NT2/D1 (cell line): ENCODE data around the gene CACNG4.

Source experiments
- SUZ12 ChIP-seq: IDR thresholded peaks from 2 replicates; pipeline ENCODE4 v1.6.1; 2011; ENCODE audit not compliant: insufficient read length, insufficient read depth; ENCODE audit errors: extremely low read depth
- YY1 ChIP-seq: IDR thresholded peaks from 2 replicates; pipeline ENCODE4 v1.6.1; 2011; ENCODE audit not compliant: insufficient read length, insufficient read depth
- ZNF274 ChIP-seq: IDR thresholded peaks from 2 replicates; pipeline ENCODE4 v1.6.1; 2011; ENCODE audit warnings: mild to moderate bottlenecking, low read depth, low read length

DNA sequence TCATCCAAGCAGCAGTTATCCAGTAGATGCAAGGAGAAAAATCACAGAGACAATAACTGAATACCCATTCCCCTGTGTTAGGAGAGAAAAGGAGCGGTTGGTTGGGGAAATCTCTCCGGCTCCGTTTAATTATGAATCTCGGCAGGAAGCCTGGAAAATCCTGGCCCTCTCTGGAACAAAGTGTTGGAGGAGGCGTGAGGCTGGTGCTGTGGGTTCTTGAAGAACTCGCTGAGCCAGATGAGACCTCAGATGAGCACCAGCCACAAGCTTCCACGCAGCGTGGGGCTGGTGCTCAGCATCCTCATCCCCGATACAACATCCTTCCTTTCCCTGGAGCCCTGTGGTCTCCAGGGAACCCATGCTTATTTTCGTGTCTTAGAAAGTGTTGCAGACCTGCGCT, 39.7 kb downstream of the CACNG4 start:
- TF ChIP-seq ZNF274 (no peak), YY1 (no peak), SUZ12 (no peak)
